HEK293 (cell line): ENCODE results near the gene NHSL2.
"Not testable (repeated sequence)": the region's sequence is repeated elsewhere in the genome, so short reads cannot be mapped to it uniquely, and the experiment has no call there.

ENCODE experiments used
- CTCF ChIA-PET: fragments of 350-600 bp; formaldehyde crosslinking; extraction: SDS; loops from one replicate; lab custom pipeline; 2021; ENCODE audit warnings: antibody characterized with exemption; lab: Yijun Ruan, JAX
- POLR2A ChIA-PET: fragments of 300-600 bp; formaldehyde crosslinking; extraction: SDS; loops from one replicate; lab custom pipeline; 2020; ENCODE audit warnings: antibody characterized with exemption, inconsistent platforms; lab: Yijun Ruan, JAX
- H3K27ac ChIP-seq: fragments of 200-500 bp; sonication (Bioruptor generic); 2 replicates; pipeline ENCODE4 v1.5.1; 2014; ENCODE audit warnings: low read depth, low read length, control low read depth, inconsistent platforms; ENCODE audit errors: extremely low read depth
- H3K36me3 ChIP-seq, 2 experiments: fragments of 200-500 bp in 1 of 2; sonication (Bioruptor generic) in 1 of 2; 1 replicate in 1 of 2; 2 replicates in 1 of 2; pipeline ENCODE4 v1.5.1; 2014 to 2017; ENCODE audit warnings: inconsistent platforms in 2 of 2, low read length in 2 of 2; ENCODE audit not compliant: control insufficient read depth in 2 of 2, insufficient read depth in 1 of 2
- H3K4me1 ChIP-seq: fragments of 200-500 bp; sonication (Bioruptor generic); 2 replicates; pipeline ENCODE4 v1.5.1; 2014; ENCODE audit warnings: mild to moderate bottlenecking, low read length, inconsistent platforms; ENCODE audit not compliant: control insufficient read depth, insufficient read depth
- H3K4me3 ChIP-seq: 2 replicates; pipeline ENCODE4 v1.5.1; 2011; ENCODE audit warnings: low read depth, mild to moderate bottlenecking, control low read depth, low read length, moderate library complexity
- H3K9me3 ChIP-seq: fragments of 200-500 bp; sonication (Bioruptor generic); 2 replicates; pipeline ENCODE4 v1.5.1; 2014; ENCODE audit warnings: low read depth, low read length, inconsistent platforms; ENCODE audit not compliant: control insufficient read depth, insufficient read depth
- MYNN ChIP-seq: fragments of 450-650 bp; formaldehyde crosslinking; IDR thresholded peaks from 2 replicates; pipeline ENCODE4 v1.5.1; 2016; ENCODE audit warnings: missing biosample characterization, missing genetic modification characterization, borderline replicate concordance
- MZF1 ChIP-seq: fragments of 450-650 bp; formaldehyde crosslinking; IDR thresholded peaks from 2 replicates; pipeline ENCODE4 v1.5.1; 2017; ENCODE audit warnings: missing biosample characterization, missing genetic modification characterization, borderline replicate concordance
- PRDM4 ChIP-seq: fragments of 450-650 bp; formaldehyde crosslinking; IDR thresholded peaks from 2 replicates; pipeline ENCODE4 v1.5.1; 2017; ENCODE audit warnings: missing biosample characterization, missing genetic modification characterization
- TRIM28 ChIP-seq: IDR thresholded peaks from 2 replicates; pipeline ENCODE4 v1.6.1; 2011; ENCODE audit warnings: low read length, control low read depth, borderline replicate concordance
- ZBTB48 ChIP-seq: fragments of 450-650 bp; formaldehyde crosslinking; IDR thresholded peaks from 2 replicates; pipeline ENCODE4 v1.5.1; 2016; ENCODE audit warnings: missing biosample characterization, missing genetic modification characterization
- ZFP3 ChIP-seq: fragments of 450-650 bp; formaldehyde crosslinking; IDR thresholded peaks from 2 replicates; pipeline ENCODE4 v1.5.1; 2016; ENCODE audit warnings: low read depth, missing biosample characterization, missing genetic modification characterization
- ZNF10 ChIP-seq: fragments of 450-650 bp; formaldehyde crosslinking; IDR thresholded peaks from 2 replicates; pipeline ENCODE4 v1.5.1; 2017; ENCODE audit warnings: missing biosample characterization, missing genetic modification characterization
- ZNF121 ChIP-seq: fragments of 450-650 bp; formaldehyde crosslinking; IDR thresholded peaks from 2 replicates; pipeline ENCODE4 v1.5.1; 2016; ENCODE audit warnings: missing biosample characterization, missing genetic modification characterization
- ZNF155 ChIP-seq: fragments of 450-650 bp; formaldehyde crosslinking; IDR thresholded peaks from 2 replicates; pipeline ENCODE4 v1.5.1; 2016; ENCODE audit warnings: missing biosample characterization, missing genetic modification characterization
- ZNF16 ChIP-seq: fragments of 450-650 bp; formaldehyde crosslinking; IDR thresholded peaks from 2 replicates; pipeline ENCODE4 v1.5.1; 2016; ENCODE audit warnings: low read depth, missing biosample characterization, missing genetic modification characterization
- ZNF169 ChIP-seq: fragments of 450-650 bp; formaldehyde crosslinking; IDR thresholded peaks from 2 replicates; pipeline ENCODE4 v1.5.1; 2016; ENCODE audit warnings: missing biosample characterization, missing genetic modification characterization
- ZNF302 ChIP-seq: fragments of 450-650 bp; formaldehyde crosslinking; IDR thresholded peaks from 2 replicates; pipeline ENCODE4 v1.5.1; 2016; ENCODE audit warnings: missing biosample characterization, missing genetic modification characterization, low read depth
- ZNF768 ChIP-seq: fragments of 450-650 bp; formaldehyde crosslinking; IDR thresholded peaks from 2 replicates; pipeline ENCODE4 v1.5.1; 2018; ENCODE audit warnings: missing biosample characterization, mild to moderate bottlenecking, missing genetic modification characterization
- ZNF785 ChIP-seq: fragments of 450-650 bp; formaldehyde crosslinking; IDR thresholded peaks from 2 replicates; pipeline ENCODE4 v1.5.1; 2016; ENCODE audit warnings: missing biosample characterization, missing genetic modification characterization
- ZSCAN30 ChIP-seq: fragments of 450-650 bp; IDR thresholded peaks from 2 replicates; pipeline ENCODE4 v1.5.1; 2018; ENCODE audit warnings: missing biosample characterization, mild to moderate bottlenecking, missing genetic modification characterization, moderate library complexity
- TF ChIP-seq, protein P1 (sequence below): fragments of 450-650 bp; formaldehyde crosslinking; IDR thresholded peaks from 2 replicates; pipeline ENCODE4 v1.5.1; 2017; ENCODE audit warnings: missing biosample characterization, mild to moderate bottlenecking, missing genetic modification characterization, moderate library complexity
- TF ChIP-seq, protein P2 (sequence below): fragments of 450-650 bp; formaldehyde crosslinking; IDR thresholded peaks from 2 replicates; pipeline ENCODE4 v1.5.1; 2017; ENCODE audit warnings: missing biosample characterization, missing genetic modification characterization
- TF ChIP-seq, protein P3 (sequence below): fragments of 450-650 bp; formaldehyde crosslinking; IDR thresholded peaks from 2 replicates; pipeline ENCODE4 v1.5.1; 2017; ENCODE audit warnings: missing biosample characterization, missing genetic modification characterization

The NHSL2 gene

DNA sequence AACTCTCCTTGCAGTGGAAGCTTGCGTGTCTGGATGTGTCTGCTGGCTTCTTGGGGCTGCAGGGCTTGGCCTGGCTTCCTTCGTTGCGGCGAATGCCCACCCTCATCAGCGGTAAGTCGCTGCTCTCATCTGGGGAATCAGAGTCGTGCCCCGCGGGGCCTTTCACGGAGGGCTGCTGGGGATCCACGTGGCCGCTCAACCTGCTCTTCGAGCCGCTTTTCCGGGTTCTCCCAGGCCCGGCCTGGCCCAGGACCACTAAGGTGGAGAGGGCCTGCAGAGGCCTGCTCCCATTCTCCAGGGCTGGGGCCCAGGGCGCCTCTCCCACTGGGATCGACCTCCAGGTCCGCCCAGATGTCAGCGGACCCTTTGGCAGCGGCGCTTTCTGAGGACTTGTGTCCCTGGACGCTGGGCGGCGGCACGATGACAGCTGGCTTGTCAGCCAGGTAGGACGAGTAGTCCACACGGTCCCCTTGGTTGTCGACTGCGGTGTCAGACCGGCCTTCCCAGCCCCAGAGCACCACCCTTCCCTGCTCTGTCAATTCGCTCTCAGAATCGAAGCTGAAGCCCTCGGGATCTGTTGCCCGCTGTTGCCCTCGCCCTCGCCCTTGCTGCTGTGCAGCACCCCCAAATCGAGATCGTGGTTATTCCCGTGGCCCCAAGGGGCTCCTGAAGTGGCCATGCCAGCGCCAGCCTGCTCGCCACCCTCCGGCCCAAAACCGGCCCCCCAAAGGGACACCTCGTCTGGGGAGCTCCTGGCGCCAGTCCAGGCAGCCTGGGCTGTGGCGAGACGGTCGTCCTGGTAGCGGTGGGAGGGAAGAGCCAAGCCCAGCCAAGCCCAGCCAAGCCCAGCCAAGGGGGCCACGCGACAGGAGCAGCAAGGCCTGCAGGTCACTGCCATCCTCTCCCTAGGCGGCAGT, 37.8 kb upstream of the NHSL2 start:
- POLR2A ChIA-PET: no interaction called here
- Histone ChIP-seq H3K27ac (no peak overlapping the region), H3K9me3 (no peaks in the 10 kb centered on the region), H3K36me3 (no peaks in the 10 kb centered on the region), H3K4me1 (no peaks in the 10 kb centered on the region), H3K4me3 (no peak overlapping the region)
- CTCF ChIA-PET: interaction anchor here (0.7 kb wide), 1 partner anchor 198 kb away, joined by 3 read pairs; no protein-coding TSS in a partner anchor
- no peak for TF ChIP-seq ZNF121 (tag by site-specific recombination)
- TF ChIP-seq, protein P1, sequence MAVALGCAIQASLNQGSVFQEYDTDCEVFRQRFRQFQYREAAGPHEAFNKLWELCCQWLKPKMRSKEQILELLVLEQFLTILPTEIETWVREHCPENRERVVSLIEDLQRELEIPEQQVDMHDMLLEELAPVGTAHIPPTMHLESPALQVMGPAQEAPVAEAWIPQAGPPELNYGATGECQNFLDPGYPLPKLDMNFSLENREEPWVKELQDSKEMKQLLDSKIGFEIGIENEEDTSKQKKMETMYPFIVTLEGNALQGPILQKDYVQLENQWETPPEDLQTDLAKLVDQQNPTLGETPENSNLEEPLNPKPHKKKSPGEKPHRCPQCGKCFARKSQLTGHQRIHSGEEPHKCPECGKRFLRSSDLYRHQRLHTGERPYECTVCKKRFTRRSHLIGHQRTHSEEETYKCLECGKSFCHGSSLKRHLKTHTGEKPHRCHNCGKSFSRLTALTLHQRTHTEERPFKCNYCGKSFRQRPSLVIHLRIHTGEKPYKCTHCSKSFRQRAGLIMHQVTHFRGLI (tag by site-specific recombination): peak; percentile 68; the same call in 1 of the 2 replicates
- TF ChIP-seq, all 188 proteins: peak for 1

DNA sequence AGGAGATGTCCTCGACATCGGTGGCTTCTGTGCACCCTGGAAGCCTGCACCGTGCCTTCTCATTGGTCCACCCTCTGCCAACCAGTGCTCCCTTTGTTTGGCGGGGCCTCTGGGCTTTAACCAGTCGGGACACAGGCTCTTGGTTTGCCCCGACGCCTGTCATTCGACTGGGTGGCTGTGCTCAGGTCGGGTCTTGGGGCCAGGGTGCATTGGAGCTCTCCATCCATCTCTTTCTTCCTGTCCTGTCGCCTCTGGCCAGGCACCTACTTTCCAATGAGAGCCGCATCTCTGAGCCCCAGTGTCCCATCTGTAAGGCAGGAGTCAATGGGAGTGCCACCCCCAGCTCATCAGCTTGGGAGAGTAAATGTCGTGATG, 37.2 kb upstream of the NHSL2 start:
- Histone ChIP-seq H3K4me3 (no peak overlapping the region), H3K9me3 (no peaks in the 10 kb centered on the region), H3K4me1 (no peaks in the 10 kb centered on the region), H3K36me3 (no peaks in the 10 kb centered on the region), H3K27ac (no peak overlapping the region)
- CTCF ChIA-PET: no interaction called here
- POLR2A ChIA-PET: no interaction called here
- no peak for TF ChIP-seq ZSCAN30 (tag by site-specific recombination)
- no peak for TF ChIP-seq ZNF785
- TF ChIP-seq ZBTB48: no peak
- TF ChIP-seq MYNN (tag by site-specific recombination): no peak
- TF ChIP-seq ZFP3 (tag by site-specific recombination): no peak
- no peak for TF ChIP-seq TRIM28
- TF ChIP-seq ZNF16 (tag by site-specific recombination): no peak
- no peak for TF ChIP-seq ZNF121 (tag by site-specific recombination)
- TF ChIP-seq PRDM4 (tag by site-specific recombination): no peak
- TF ChIP-seq ZNF169: no peak
- TF ChIP-seq ZNF768 (tag by site-specific recombination): no peak
- TF ChIP-seq, protein P2, sequence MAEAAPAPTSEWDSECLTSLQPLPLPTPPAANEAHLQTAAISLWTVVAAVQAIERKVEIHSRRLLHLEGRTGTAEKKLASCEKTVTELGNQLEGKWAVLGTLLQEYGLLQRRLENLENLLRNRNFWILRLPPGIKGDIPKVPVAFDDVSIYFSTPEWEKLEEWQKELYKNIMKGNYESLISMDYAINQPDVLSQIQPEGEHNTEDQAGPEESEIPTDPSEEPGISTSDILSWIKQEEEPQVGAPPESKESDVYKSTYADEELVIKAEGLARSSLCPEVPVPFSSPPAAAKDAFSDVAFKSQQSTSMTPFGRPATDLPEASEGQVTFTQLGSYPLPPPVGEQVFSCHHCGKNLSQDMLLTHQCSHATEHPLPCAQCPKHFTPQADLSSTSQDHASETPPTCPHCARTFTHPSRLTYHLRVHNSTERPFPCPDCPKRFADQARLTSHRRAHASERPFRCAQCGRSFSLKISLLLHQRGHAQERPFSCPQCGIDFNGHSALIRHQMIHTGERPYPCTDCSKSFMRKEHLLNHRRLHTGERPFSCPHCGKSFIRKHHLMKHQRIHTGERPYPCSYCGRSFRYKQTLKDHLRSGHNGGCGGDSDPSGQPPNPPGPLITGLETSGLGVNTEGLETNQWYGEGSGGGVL (tag by site-specific recombination): no peak
- no peak for TF ChIP-seq ZNF302
- no peak for TF ChIP-seq MZF1 (tag by site-specific recombination)
- TF ChIP-seq, protein P3, sequence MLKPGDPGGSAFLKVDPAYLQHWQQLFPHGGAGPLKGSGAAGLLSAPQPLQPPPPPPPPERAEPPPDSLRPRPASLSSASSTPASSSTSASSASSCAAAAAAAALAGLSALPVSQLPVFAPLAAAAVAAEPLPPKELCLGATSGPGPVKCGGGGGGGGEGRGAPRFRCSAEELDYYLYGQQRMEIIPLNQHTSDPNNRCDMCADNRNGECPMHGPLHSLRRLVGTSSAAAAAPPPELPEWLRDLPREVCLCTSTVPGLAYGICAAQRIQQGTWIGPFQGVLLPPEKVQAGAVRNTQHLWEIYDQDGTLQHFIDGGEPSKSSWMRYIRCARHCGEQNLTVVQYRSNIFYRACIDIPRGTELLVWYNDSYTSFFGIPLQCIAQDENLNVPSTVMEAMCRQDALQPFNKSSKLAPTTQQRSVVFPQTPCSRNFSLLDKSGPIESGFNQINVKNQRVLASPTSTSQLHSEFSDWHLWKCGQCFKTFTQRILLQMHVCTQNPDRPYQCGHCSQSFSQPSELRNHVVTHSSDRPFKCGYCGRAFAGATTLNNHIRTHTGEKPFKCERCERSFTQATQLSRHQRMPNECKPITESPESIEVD (tag by site-specific recombination): no peak
- TF ChIP-seq ZNF10 (tag by site-specific recombination): no peak
- no peak for TF ChIP-seq ZNF155 (tag by site-specific recombination)

GRCh38 chrX:71876841-71877240, 33.8 kb upstream of the NHSL2 start:
- POLR2A ChIA-PET, H3K27ac ChIP-seq, H3K4me3 ChIP-seq, H3K9me3 ChIP-seq, H3K36me3 ChIP-seq, CTCF ChIA-PET, H3K4me1 ChIP-seq: not testable (repeated sequence)
